ENCODE measurements around the gene RDH8.

Gene RDH8

GRCh38 chr19:10005632-10006334 lies 7.5 kb upstream of the RDH8 start:
- no peak for DNase-seq (ENCODE audit: low read depth, low spot score)
- Histone ChIP-seq H3K36me3 (ENCODE audit: insufficient read depth, insufficient read length, low read length) (no peaks in the 10 kb centered on the region), H3K4me3 (ENCODE audit: insufficient read length, low read depth) (no peak overlapping the region), H3K27me3 (ENCODE audit: insufficient read depth, insufficient read length) (peaks cover 13% of the 10 kb centered on the region), H3K9me3 (ENCODE audit: insufficient read depth, low read length) (no peaks in the 10 kb centered on the region), H3K9ac (ENCODE audit: insufficient read length, low read depth) (no peak overlapping the region), H3K4me1 (ENCODE audit: insufficient read depth, insufficient read length) (peaks cover 16% of the 10 kb centered on the region)
- TF ChIP-seq YY1 (IDR thresholded peaks at IDR 0.05; ENCODE audit: insufficient read depth, insufficient read length) (no peak), ZNF274 (IDR thresholded peaks at IDR 0.05; ENCODE audit: low read depth, low read length) (no peak), SUZ12 (IDR thresholded peaks at IDR 0.05; ENCODE audit: extremely low read depth, insufficient read depth, insufficient read length) (no peak)

DNA sequence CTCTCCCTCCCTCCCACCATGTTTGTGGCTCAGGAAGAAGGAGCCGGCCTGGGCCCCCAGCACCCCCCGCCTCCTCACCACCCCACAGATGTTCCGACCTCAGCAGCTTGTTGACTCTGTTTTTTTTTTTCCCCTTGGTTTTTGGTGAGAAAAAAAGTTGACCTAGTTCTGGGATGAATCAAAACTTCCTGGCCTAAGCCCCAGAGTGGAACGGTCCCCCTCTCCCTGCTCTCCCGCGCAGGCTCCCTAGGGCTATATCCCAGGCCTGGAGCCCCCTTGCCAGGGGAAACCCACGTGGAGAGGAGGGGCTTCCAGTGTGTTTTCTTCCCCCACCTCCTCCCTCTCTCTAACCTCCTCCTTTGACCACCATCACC lies 7.0 kb upstream of the RDH8 start:
- no peaks in the 10 kb centered on the region for H3K9me3 ChIP-seq (ENCODE audit: insufficient read depth, low read length)
- TF ChIP-seq YY1 (IDR thresholded peaks at IDR 0.05; ENCODE audit: insufficient read depth, insufficient read length) (no peak), ZNF274 (IDR thresholded peaks at IDR 0.05; ENCODE audit: low read depth, low read length) (no peak), SUZ12 (IDR thresholded peaks at IDR 0.05; ENCODE audit: extremely low read depth, insufficient read depth, insufficient read length) (no peak)
- H3K36me3 ChIP-seq (ENCODE audit: insufficient read depth, insufficient read length, low read length): no peaks in the 10 kb centered on the region
- H3K27me3 ChIP-seq (ENCODE audit: insufficient read depth, insufficient read length): peaks cover 19% of the 10 kb centered on the region
- DNase-seq (ENCODE audit: low read depth, low spot score): no peak
- H3K9ac ChIP-seq (ENCODE audit: insufficient read length, low read depth): no peak overlapping the region
- H3K4me3 ChIP-seq (ENCODE audit: insufficient read length, low read depth): no peak overlapping the region
- peaks cover 16% of the 10 kb centered on the region for H3K4me1 ChIP-seq (ENCODE audit: insufficient read depth, insufficient read length)

- Histone ChIP-seq H3K27me3 (ENCODE audit: insufficient read depth, insufficient read length) (peaks cover 24% of the 10 kb centered on the region), H3K9ac (ENCODE audit: insufficient read length, low read depth) (no peak overlapping the region), H3K9me3 (ENCODE audit: insufficient read depth, low read length) (no peaks in the 10 kb centered on the region), H3K36me3 (ENCODE audit: insufficient read depth, insufficient read length, low read length) (no peaks in the 10 kb centered on the region), H3K4me1 (ENCODE audit: insufficient read depth, insufficient read length) (peaks cover 18% of the 10 kb centered on the region), H3K4me3 (ENCODE audit: insufficient read length, low read depth) (no peak overlapping the region)
- TF ChIP-seq SUZ12 (IDR thresholded peaks at IDR 0.05; ENCODE audit: extremely low read depth, insufficient read depth, insufficient read length): no peak
- no peak for TF ChIP-seq YY1 (IDR thresholded peaks at IDR 0.05; ENCODE audit: insufficient read depth, insufficient read length)
- TF ChIP-seq ZNF274 (IDR thresholded peaks at IDR 0.05; ENCODE audit: low read depth, low read length): no peak
- no peak for DNase-seq (ENCODE audit: low read depth, low spot score)
Measured at GRCh38 chr19:10006752-10007323, 6.4 kb upstream of the RDH8 start.

DNA sequence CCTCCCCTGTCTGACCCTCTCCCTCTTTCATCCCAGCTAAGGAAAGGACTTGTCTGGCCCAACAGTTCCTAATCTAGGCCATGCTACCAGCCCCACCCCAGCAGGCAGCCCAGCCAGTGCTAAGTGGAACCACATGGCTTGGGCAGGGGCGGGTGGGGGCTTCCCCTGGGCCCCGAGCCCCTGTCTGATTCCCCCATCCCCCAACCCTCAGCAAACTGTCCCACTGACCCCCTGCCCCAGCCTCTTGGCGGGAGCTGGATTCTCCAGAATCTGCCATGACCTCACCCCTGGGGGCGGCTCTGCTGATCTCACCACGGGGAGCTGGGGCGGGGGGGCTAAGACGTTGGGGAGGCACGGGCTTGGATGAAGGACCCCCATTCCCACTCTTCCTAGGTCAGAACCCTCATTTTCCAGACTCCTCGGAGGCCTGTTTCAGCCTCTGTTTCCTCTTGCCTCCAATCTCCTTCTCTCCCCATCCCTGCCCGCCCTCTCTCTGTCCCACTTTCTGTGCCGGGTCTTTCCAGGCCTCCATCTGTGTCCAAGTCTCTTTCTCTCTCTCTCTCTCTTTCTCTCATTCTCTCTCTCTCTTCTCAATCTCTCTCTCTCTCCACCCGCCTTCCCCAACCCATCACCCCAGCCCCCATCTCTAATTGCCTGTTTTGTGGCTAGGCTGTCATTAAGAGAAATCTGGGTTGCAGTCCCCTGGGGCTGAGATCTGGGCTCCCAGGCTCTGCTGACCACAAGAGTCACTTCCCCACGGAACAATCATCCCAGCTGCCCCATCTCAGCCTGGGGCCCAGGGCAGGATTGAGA lies 5.7 kb upstream of the RDH8 start:
- Histone ChIP-seq H3K4me1 (ENCODE audit: insufficient read depth, insufficient read length) (peaks cover 19% of the 10 kb centered on the region), H3K27me3 (ENCODE audit: insufficient read depth, insufficient read length) (peaks cover 29% of the 10 kb centered on the region), H3K9me3 (ENCODE audit: insufficient read depth, low read length) (no peaks in the 10 kb centered on the region), H3K9ac (ENCODE audit: insufficient read length, low read depth) (no peak overlapping the region), H3K4me3 (ENCODE audit: insufficient read length, low read depth) (no peak overlapping the region), H3K36me3 (ENCODE audit: insufficient read depth, insufficient read length, low read length) (no peaks in the 10 kb centered on the region)
- TF ChIP-seq SUZ12 (IDR thresholded peaks at IDR 0.05; ENCODE audit: extremely low read depth, insufficient read depth, insufficient read length) (no peak), YY1 (IDR thresholded peaks at IDR 0.05; ENCODE audit: insufficient read depth, insufficient read length) (no peak), ZNF274 (IDR thresholded peaks at IDR 0.05; ENCODE audit: low read depth, low read length) (no peak)
- DNase-seq (ENCODE audit: low read depth, low spot score): no peak

GRCh38 chr19:10008184-10008765 lies 5.0 kb upstream of the RDH8 start:
- TF ChIP-seq SUZ12 (IDR thresholded peaks at IDR 0.05; ENCODE audit: extremely low read depth, insufficient read depth, insufficient read length): no peak
- no peak for TF ChIP-seq ZNF274 (IDR thresholded peaks at IDR 0.05; ENCODE audit: low read depth, low read length)
- no peak for TF ChIP-seq YY1 (IDR thresholded peaks at IDR 0.05; ENCODE audit: insufficient read depth, insufficient read length)
- DNase-seq (ENCODE audit: low read depth, low spot score): no peak
- Histone ChIP-seq H3K9me3 (ENCODE audit: insufficient read depth, low read length) (no peaks in the 10 kb centered on the region), H3K27me3 (ENCODE audit: insufficient read depth, insufficient read length) (peaks cover 29% of the 10 kb centered on the region), H3K4me3 (ENCODE audit: insufficient read length, low read depth) (no peak overlapping the region), H3K36me3 (ENCODE audit: insufficient read depth, insufficient read length, low read length) (no peaks in the 10 kb centered on the region), H3K4me1 (ENCODE audit: insufficient read depth, insufficient read length) (peaks cover 19% of the 10 kb centered on the region), H3K9ac (ENCODE audit: insufficient read length, low read depth) (no peak overlapping the region)

DNA sequence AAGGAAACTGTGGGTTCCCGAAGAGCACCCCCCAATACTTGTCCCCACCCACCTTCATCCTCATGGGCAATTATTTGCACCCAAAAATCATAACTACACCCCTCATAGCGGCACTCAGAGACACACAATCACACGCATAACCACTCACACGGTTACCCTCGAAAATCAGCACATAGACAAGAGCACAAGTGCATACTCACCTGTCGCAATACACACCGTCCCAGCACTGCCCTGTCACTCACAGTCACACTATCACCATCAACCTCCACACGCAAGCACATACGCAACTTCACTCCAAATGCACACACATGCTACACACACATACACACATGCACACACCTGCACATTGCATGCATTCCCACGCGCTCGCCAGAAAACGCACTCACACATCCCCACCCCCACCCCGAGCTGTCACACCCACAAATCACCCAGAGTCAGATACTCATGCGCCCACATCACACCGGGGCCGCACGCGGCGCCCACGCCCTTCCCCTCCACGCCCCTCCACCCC lies 3.5 kb upstream of the RDH8 start:
- TF ChIP-seq SUZ12 (IDR thresholded peaks at IDR 0.05; ENCODE audit: extremely low read depth, insufficient read depth, insufficient read length) (no peak), YY1 (IDR thresholded peaks at IDR 0.05; ENCODE audit: insufficient read depth, insufficient read length) (no peak), ZNF274 (IDR thresholded peaks at IDR 0.05; ENCODE audit: low read depth, low read length) (no peak)

More for the DNA sequence above, 3.5 kb upstream of the RDH8 start:
- no peaks in the 10 kb centered on the region for H3K9me3 ChIP-seq (ENCODE audit: insufficient read depth, low read length)
- peak overlapping the region; percentile 33 for H3K4me3 ChIP-seq (ENCODE audit: insufficient read length, low read depth)
- peaks cover 29% of the 10 kb centered on the region for H3K27me3 ChIP-seq (ENCODE audit: insufficient read depth, insufficient read length)
- H3K36me3 ChIP-seq (ENCODE audit: insufficient read depth, insufficient read length, low read length): no peaks in the 10 kb centered on the region
- DNase-seq (ENCODE audit: low read depth, low spot score): no peak
- peaks cover 19% of the 10 kb centered on the region for H3K4me1 ChIP-seq (ENCODE audit: insufficient read depth, insufficient read length)
- peak overlapping the region; percentile 65 for H3K9ac ChIP-seq (ENCODE audit: insufficient read length, low read depth)
